Muscle of arm (tissue), 14 donors: ENCODE measurements around the gene SMG1. TPM values are rescaled to one million over a fixed set of nuclear protein-coding genes. Genes with fewer than 3 reads are reported as not detected.
"Not testable (repeated sequence)": the region's sequence is repeated elsewhere in the genome, so short reads cannot be mapped to it uniquely, and the experiment has no call there.

ENCODE experiments used
- DNase-seq: peaks from one replicate; pipeline ENCODE4 v3.0.0-alpha.2; 2013
- long read RNA-seq, 11 donors: transcript quantifications; one replicate each; lab custom pipeline, GENCODE V29; 2026
- polyA plus RNA-seq, 12 donors: library from polyadenylated mRNA; unstranded; fragments of 120-200 nt; gene quantifications; one replicate each; pipeline ENCODE4 v1.2.1, GENCODE V29; 2013; ENCODE audit not compliant: insufficient read length in 12 of 12

SMG1 gene
- polyA plus RNA-seq, result 10 to 100 TPM; 32.0 to 63.2 (median 48.5) TPM
- long read RNA-seq, donor 1, partial matches to known transcripts, result 5 of 5 reads
- long read RNA-seq, donor 1, other reads (novel, unspliced or antisense), result 0 of 5 reads
- long read RNA-seq, donor 2, result 0 reads
- long read RNA-seq, donor 3, result 0 reads
- long read RNA-seq, donor 4, result 0 reads
- long read RNA-seq, donor 5, partial matches to known transcripts, result 7 of 7 reads
- long read RNA-seq, donor 5, other reads (novel, unspliced or antisense), result 0 of 7 reads
- long read RNA-seq, donor 6, result 0 reads
- long read RNA-seq, donor 7, result 0 reads
- long read RNA-seq, donor 8, partial matches to known transcripts, result 6 of 6 reads
- long read RNA-seq, donor 8, other reads (novel, unspliced or antisense), result 0 of 6 reads
- long read RNA-seq, donor 9, result 0 reads
- long read RNA-seq, donor 10, partial matches to known transcripts, result 23 of 23 reads
- long read RNA-seq, donor 10, other reads (novel, unspliced or antisense), result 0 of 23 reads
- long read RNA-seq, donor 11, partial matches to known transcripts, result 17 of 17 reads
- long read RNA-seq, donor 11, other reads (novel, unspliced or antisense), result 0 of 17 reads

DNA sequence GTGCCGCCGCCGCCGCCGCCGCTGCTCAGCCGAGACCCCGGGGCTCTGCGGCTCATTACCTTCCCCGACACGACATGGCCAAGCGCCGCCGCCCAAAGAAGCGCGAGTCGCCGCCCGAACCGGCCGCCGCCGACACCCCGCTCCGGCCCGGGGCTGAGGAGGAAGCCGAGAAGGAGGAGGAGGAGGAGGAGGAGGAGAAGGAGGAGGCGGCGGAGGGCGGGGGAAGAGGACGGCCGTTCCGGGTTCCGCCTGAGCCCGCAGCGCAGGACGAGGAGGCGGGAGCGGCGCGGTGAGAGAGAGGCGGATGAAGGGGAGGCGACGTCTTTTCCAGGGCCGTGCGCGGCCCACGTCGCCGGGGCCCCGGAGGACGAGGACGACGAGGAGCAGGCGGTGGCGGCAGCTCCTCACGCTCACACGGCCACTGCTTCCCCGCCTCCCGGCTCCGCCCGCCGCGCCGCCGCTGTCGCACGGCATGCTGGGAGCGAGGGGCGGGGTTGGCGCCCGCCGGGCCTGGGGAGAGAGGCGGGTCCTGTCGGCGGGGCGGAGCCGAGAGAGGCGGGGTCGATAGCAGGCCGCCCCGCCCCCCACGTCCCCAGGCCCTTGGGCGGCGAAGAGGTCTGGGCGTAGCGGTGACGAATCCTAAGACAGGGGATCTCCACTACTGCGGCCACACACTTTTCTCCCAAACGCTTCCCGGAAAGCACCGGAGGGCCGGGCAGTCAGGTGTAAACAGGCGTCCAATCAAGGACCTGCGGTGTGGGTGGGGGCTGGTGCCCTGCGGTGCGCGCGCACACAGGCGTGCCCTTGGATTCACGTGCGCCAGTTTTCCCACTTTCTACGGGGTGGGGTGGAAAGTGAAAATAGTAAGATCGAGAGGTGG is at the start of gene SMG1:
Gene SMG1, minus strand, starts transcription at position 423 of the 880 bp plus-strand sequence. Its CDS starts 367 bp downstream, at position 56.
- peak; percentile 86 for DNase-seq

DNA sequence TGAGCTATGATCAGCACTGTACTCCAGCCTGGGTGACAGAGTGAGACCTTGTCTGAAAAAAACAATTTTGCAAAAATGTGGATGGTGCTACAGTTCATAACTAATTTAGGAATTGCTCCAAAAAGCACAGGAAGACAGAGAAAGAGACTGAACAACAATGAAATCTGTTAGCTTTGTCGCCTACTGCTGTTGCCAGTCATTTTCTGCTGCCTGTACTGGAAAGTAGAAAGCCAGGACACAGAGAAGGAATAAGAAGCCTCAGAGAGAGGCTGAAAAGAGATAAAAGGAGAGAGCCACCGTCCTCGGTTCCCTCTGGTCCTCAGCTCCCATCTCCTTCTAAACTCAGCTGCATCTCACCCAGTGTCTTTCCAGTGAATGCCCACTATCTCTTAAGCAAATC is 48.9 kb upstream of the SMG1 start:
- no peak for DNase-seq

DNA sequence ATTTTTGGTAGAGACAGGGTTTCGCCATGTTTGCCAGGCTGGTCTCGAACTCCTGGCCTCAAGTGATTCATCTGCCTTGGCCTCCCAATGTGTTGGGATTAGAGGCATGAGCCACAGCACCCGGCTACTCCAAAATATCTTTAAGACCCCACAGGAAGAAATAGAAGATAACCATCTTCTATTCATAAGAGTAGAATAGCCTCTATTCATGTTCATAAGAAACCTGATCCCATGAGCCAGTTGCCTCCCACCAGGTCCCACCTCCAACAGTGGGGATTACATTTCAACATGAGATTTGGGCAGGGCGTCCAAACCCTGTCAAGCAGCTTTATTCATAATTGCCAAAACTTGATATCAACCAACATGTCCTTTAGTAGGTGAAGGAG is 43.6 kb upstream of the SMG1 start:
- DNase-seq, result no peak

DNA sequence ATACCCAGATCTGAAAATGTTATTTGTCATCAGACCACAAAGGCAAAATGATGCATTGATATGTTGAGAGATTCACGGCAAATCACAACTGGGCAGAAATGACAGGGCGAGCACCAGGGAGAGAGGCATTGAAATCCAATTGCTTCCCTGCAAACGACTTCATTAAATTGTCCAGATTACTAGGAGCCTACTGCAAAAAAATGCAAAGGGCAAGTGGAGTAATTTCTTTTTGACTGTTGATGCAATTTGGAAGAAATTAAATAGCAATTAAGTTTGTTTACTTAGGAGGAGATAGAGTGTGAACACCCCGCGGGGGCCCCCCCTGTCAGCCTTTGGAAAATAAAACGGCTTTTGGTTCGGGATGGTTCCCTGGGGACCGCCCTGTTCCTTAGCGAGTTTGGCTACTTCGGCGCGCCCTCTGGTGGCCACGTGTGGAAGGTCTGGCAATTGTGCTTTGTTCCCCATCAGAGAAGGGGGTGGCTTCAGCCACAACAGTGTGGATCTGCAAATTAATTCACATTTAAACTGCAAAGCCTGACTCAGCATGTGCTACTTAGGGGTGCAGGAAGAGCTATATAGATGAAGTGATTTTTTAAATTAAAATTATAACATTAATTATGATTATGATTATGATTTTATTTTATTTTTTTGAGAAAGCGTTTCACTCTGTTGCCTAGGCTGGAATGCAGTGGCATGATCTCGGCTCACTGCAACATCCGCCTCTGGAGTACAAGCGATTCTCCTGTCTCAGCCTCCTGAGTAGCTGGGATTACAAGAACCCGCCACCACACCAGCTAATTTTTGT is 43.0 kb upstream of the SMG1 start:
- DNase-seq, result peak; percentile 82

DNA sequence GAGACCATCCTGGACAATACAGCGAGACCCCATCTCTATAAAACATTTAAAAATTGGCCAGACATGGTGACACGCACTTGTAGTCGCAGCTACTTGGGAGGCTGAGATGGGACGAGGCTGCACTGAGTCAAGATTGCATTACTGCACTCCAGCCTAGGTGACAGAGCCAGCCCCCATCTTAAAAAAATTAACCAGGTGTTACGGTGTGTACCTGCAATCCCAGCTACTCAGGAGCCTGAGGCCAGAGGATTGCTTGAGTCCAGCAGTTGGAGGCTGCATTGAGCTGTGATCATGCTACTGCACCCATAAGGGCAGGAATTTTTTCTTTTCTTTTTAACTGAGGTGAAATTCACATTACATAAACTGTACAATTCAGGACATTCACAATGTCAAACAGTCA is 40.6 kb upstream of the SMG1 start:
- no peak for DNase-seq

DNA sequence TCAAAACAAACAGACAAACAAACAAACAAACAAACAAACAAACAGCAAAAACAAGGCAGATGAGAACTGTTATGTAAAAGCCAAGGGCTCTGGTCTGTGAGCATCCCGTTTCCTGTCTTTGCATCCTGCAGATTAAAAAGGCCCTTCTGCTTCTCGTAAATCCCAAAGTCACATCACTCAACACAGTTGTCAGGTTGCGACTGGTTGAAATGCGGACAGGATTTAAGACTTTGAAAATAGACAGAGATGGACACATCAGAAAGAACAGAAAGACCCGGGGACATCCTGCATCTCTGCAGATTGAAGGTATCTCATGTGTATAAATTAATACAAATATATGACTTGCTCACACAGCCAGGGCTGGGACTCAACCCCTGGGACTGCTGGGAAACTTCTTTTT is 39.3 kb upstream of the SMG1 start:
- no peak for DNase-seq

DNA sequence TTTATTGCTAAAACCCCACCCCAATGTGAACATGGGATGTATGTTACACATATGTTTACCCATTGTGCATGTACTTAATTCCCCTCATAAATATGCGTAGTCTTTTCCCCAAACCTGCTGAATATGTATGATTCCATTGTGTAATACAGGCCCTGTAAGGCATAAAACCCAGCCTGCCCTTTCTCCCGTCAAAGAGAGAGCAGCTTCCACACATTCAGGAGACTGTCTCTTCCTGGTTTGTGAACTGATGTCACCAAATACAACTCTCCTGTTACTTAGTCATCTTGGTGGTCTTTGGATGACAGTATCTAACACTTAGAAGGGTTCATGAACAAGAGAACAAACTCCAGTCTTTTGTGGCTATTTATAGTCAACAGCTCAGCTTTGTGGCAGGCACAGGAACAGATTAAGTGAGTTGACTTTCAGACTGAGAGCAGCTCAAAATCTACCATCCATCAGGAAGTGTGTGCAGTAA is 32.9 kb upstream of the SMG1 start:
- DNase-seq, result no peak

DNA sequence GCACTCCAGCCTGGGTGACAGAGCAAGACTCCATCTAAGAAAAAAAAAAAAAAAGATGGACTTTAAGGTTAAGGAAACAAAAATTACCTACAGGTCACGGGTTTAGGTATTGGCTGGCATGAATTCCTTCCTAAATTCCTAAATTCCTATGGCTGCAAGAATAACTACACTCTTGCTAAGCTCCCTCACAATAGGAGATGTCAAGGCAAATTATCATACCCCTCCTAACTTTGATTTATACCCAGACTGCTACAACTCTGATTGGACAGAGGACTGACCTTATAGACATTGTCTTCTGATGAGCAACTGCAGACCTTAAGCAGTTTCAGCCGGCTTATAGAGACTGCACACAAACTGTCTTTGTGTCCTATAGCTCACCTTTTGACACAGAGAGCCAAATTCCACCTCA is 32.4 kb upstream of the SMG1 start:
- DNase-seq, result no peak

DNA sequence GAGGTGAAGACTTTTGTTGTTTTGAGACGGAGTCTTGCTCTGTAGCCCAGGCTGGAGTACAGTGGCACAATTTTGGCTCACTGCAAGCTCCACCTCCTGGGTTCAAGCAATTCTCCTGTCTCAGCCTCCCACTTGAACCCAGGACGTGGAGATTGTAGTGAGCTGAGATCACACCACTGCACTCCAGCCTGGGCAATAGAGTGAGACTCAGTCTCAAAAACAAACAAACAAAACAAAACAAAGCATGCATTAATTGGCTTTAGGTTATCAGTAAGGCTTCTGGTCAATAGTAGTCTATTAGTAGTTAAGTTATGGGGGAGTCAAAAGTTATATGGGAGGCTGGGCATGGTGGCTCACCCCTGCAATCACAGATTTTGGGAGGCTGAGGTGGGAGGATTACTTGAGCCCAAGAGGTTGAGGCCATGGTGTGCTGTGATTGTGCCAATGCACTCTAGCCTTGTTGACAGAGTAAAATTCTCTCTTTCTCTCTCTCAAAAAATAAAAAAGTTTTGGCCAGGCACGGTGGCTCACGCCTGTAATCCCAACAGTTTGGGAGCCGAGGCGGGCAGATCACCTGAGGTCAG is 30.5 kb upstream of the SMG1 start:
- DNase-seq, result not testable (repeated sequence)

DNA sequence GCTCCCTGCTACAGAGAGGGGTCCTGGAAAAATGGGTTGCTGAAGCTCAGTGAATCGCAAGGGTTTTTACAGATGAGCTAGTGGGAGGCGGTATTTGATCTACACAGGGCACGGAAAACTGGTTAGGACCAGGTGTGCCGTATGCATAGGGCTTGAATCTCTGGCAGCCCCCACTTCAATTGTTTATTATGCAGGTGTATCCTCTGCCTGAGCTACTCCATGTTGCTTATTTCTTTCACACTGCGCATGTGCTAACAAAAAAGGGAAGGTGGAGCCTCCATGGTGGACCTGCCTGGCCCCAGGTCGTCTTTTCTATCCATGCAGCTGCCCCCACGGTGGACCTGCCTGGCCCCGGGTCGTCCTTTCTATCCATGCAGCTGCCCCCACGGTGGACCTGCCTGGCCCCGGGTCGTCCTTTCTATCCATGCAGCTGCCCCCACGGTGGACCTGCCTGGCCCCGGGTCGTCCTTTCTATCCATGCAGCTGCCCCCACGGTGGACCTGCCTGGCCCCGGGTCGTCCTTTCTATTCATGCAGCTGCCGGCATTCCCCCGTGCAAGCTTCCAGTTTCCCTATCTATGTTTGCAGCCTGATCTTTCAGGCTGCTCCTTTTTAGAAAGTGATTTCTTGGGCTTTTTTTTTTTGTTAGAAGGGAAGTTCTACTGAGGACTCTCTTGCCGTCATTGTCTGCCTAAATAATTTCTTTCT is 29.8 kb upstream of the SMG1 start:
- not testable (repeated sequence) for DNase-seq

DNA sequence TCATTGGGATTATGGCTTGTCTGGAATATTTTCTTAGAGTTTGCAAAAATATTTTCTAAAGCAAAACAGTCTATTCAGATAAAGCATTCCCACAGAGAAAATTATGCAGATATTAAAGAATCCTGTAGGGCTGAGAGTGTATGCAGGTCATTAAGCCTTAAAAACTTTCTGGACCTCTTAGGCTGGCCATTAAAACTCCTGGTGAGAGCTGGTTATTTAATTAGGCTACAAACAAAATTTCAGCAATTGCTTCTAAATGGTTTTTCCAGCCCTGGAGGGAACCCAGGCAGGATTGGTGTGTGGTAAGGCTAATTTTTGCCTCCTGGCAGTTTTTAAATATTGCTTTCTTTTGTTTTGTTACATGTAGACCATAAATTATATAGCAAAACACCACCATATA is 27.3 kb upstream of the SMG1 start:
- DNase-seq, result no peak

DNA sequence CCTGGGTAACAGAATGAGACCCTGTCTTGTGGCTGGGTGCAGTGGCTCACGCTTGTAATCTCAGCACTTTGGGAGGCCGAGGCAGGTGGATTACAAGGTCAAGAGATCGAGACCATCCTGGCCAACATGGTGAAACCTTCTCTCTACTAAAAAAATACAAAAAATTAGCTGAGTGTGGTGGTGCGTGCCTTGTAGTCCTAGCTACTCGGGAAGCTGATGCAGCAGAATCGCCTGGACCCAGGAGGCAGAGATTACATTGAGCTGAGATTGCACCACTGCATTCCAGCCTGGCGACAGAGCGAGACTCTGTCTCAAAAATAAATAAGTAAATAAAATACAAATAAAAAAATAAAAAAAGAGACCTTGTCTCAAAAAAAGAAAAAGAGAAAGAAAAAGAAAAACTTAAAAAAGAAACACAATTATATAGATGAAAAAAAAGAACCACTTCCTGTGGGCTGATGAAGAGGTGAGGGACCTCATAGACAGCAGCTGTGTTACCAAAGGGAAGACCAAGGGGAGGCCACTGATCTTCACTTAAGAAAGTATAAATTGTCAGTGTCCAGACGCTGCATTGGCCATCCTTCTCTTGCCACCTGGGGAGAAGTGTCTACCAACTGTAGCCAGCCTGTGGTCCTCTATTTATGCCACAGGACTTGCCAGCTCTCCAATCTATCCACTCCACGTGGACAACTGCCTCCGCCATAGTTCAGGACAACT is 24.4 kb upstream of the SMG1 start:
- no peak for DNase-seq

DNA sequence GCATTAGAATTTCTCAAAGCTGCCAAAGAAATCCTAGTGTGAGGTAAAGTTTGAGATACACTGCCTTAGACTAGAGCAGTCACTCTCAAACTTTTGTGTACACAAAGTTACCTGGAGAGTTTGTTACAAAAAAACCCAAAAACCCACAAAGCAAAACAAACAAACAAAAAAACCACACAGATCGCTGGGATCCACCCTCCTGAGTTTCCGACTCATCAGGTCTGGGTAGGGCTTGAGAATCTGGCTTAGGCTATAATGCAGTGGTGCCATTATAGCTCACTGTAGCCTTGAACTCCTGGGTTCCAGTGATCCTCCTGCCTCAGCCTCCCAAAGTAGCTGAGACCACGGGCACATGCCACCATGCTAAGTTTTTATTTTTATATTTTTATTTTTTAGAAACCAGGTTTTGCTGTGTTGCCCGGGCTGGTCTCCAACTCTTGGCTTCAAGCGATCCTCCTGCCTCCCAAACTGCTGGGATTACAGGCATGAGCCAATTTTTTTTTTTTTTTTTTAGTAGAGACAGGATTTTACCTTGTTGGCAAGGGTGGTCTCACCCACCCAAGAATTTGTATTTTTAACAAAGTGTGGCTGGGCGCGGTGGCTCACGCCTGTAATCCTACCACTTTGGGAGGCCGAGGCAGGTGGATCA is 22.3 kb upstream of the SMG1 start:
- DNase-seq, result no peak

DNA sequence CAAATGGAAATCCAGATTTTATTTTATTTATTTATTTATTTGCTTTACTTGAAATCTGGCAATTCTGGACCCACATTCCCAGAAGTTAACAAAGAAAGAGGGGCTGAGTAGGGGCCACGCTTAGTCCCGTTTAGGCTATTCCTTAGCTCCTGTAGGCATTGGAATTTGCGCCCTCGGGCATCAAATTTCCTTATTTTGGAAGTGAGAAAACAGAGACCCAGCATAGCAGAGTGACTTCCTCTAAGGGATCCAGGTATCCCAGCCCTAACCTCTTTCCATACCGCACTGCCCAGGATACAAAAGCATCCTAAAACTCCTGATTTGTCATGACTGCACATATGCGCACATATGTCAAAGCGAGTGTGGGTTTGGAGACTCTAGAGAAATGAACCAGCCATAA is 19.0 kb upstream of the SMG1 start:
- no peak for DNase-seq

DNA sequence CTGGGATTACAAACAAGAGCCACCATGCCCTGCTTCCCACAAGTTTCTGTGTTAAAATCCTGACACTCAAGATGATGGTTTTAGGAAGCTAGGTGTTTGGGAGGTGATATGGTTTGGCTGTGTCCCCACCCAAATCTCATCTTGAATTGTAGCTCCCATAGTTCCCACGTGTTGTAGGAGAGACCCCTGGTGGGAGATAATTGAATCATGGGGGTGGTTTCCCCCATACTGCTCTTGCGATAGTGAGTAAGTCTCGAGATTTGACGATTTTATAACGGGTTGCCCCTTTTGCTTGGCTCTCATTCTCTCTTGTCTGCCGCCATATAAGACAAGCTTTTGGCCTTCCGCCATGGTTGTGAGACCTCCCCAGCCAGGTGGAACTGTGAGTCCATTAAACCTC is 17.2 kb upstream of the SMG1 start:
- no peak for DNase-seq

DNA sequence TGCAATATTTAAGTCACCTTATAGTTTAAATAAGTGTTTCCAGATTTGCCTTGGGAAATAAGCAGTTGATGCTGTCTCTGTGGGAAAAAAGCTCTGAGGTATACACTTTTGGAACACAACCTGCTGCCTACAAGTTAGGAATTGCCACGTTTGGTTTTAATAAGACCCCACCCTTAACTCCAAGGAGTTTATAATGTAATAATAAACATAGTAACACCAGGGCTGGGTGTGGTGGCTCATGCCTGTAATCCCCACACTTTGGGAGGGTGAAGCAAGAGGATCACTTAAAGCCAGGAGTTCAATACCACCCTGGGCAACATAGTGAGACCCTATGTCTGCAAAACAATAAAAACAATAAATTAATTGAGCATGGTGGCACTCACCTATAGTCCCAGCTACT is 15.9 kb upstream of the SMG1 start:
- no peak for DNase-seq

DNA sequence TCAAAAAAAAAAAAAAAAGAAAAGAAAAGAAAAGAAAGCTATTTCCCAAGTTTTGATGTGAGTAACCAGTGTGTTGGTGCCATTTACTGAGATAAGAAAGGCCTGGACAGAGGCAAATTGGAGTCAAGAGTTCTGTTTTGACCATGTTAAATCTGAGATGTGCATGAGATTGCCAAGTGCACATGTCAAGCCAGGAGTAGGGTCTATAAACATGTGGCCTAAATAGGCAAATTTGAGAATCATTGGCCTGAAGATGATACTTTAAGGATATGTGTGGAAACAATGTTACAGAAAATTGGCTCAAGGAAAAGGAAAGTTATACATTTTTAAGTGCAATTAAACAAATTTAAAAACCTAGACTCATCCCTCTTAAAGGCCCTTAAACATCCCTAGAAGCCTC is 15.3 kb upstream of the SMG1 start:
- DNase-seq, result no peak

DNA sequence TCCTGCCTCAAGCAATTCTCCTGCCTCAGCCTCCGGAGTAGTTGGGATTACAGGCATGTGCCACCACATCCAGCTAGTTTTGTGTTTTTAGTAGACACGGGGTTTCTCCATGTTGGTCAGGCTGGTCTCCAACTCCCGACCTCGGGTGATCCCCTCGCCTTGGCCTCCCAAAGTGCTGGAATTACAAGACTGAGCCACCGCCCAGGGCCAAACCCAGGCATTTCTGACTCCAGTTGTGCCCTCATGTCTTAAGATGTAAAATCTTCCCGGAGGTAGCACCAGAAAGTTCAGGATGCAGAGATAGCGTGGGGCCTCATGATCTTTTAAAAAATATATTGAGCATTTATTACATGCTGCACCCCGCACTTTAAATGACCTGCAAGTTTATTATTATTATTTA is 12.8 kb upstream of the SMG1 start:
- DNase-seq, result no peak

DNA sequence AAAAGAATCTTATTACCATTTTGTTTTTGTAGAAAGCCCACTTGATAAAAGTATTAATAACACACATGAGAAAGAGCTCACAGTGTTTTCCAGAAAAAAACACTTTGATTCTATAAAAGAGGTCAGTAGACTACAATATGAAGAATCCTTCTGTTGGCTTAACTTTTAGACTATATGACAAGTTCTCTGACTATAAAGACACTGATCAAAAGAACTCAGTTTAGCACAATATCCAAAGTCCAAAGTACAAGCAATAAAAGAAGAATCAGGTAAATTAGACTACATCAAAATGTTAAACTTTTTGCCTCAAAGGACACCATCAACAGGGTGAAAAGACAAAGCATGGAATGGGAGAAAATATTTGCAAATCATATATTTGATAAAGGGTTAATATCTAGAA is 11.2 kb upstream of the SMG1 start:
- no peak for DNase-seq
